GM21390 (cell line): Measurements from ENCODE around the gene RET.

Experiments
- ATAC-seq: cut with Tn5 transposase; IDR thresholded peaks from one replicate; pipeline ENCODE4 v1.9.1; 2021; ENCODE audit not compliant: unreplicated experiment

RET gene

GRCh38 chr10:43120116-43120928, 43.5 kb downstream of the RET start:
- ATAC-seq: peak; percentile 13

GRCh38 chr10:43120929-43121314, 44.1 kb downstream of the RET start:
- peak; percentile 90 for ATAC-seq

GRCh38 chr10:43121444-43121843, 44.6 kb downstream of the RET start:
- ATAC-seq: no peak

GRCh38 chr10:43122096-43122495, 45.2 kb downstream of the RET start:
- ATAC-seq: no peak

- ATAC-seq: no peak
Measured at GRCh38 chr10:43122826-43123225, 46.0 kb downstream of the RET start.

- ATAC-seq: no peak
Measured at GRCh38 chr10:43123361-43124093, 46.7 kb downstream of the RET start.

GRCh38 chr10:43124094-43124521, 47.2 kb downstream of the RET start:
- no peak for ATAC-seq

GRCh38 chr10:43124574-43125273, 47.9 kb downstream of the RET start:
- no peak for ATAC-seq

- ATAC-seq: no peak
Measured at GRCh38 chr10:43125274-43125845, 48.5 kb downstream of the RET start.

- no peak for ATAC-seq
Measured at GRCh38 chr10:43125881-43126731, 49.2 kb downstream of the RET start.

GRCh38 chr10:43126759-43127424, 50.0 kb downstream of the RET start:
- ATAC-seq: no peak

GRCh38 chr10:43127442-43127841, 50.6 kb downstream of the RET start:
- ATAC-seq: no peak

GRCh38 chr10:43128331-43128730, 51.5 kb downstream of the RET start:
- no peak for ATAC-seq

- ATAC-seq: peak; percentile 87
Measured at GRCh38 chr10:43128958-43129706, 52.3 kb downstream of the RET start.

GRCh38 chr10:43130770-43131171, 53.9 kb downstream of the RET start:
- no peak for ATAC-seq

- no peak for ATAC-seq
Measured at GRCh38 chr10:43131256-43131655, 54.4 kb downstream of the RET start.

GRCh38 chr10:43131906-43132305, 55.0 kb downstream of the RET start:
- ATAC-seq: no peak

GRCh38 chr10:43132867-43133787, 56.3 kb downstream of the RET start:
- ATAC-seq: no peak
